Measurements from ENCODE around the gene NSMCE1.

Gene NSMCE1

GRCh38 chr16:27228621-27229501 is 39.7 kb downstream of the NSMCE1 start:
- DNase-seq, result no peak

GRCh38 chr16:27228045-27228444 is 40.5 kb downstream of the NSMCE1 start:
- no peak for DNase-seq

DNA sequence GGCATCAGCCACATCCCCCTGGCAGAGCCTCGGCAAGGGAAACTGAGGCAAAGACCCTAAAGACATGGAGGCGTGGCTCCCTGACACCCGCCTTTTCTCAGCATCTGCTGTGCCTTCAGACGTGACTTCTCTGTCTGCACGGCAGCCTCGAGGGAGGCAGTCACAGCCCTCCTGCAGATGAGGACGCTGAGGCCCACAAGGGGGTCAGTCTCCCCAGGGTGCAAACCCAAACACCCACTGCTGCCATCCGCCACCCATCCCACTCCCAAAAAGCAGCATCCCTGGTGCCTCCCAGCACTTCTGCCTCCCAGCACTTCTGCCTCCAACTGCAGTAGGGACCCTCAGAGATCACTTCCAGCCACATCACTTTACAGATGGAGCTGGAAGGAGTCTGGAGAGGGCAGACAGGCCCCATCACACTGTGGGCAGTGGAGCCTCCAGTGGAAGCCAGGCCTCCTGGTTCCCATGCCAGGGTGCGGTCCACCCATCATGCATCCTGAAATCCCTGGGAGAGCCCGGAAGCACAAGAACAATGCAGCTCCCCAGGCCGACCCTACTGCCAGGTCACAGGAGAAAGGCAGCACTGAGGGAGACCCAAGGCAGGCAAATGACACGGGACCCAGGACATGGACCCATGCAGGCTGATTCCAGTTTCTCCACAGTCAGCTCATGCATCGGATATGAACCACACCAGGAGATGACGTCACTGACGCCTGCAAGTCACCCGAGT is 41.4 kb downstream of the NSMCE1 start:
- DNase-seq, result no peak

DNA sequence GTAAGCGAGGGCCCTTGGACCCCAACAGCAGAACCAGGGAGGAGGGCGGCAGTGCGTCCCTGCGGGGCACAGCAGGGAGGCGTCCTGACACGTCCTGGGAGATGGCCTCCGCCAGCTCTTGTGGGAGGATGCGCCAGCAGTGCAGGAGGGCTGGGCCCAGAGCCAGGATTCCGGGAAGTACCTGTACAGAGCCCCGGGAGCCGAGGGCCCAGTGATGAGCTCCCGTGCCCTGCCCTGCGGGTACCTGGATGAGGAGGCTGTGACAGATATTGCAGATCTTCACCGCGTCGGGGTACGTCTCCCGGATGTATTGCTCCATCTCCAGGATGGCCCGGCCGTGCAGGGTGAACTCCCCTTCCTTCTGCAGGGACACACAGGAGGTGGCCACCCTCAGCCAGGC is 42.1 kb downstream of the NSMCE1 start:
- DNase-seq, result no peak

GRCh38 chr16:27225536-27226360 is 42.8 kb downstream of the NSMCE1 start:
- no peak for DNase-seq

- DNase-seq, result no peak
These were observed 43.8 kb downstream of the NSMCE1 start for GRCh38 chr16:27224741-27225300.

- no peak for DNase-seq
These were observed 44.3 kb downstream of the NSMCE1 start for GRCh38 chr16:27224271-27224737.

GRCh38 chr16:27223701-27224100 is 44.9 kb downstream of the NSMCE1 start:
- no peak for DNase-seq

- no peak for DNase-seq
These were observed 45.4 kb downstream of the NSMCE1 start for GRCh38 chr16:27223226-27223610.

DNA sequence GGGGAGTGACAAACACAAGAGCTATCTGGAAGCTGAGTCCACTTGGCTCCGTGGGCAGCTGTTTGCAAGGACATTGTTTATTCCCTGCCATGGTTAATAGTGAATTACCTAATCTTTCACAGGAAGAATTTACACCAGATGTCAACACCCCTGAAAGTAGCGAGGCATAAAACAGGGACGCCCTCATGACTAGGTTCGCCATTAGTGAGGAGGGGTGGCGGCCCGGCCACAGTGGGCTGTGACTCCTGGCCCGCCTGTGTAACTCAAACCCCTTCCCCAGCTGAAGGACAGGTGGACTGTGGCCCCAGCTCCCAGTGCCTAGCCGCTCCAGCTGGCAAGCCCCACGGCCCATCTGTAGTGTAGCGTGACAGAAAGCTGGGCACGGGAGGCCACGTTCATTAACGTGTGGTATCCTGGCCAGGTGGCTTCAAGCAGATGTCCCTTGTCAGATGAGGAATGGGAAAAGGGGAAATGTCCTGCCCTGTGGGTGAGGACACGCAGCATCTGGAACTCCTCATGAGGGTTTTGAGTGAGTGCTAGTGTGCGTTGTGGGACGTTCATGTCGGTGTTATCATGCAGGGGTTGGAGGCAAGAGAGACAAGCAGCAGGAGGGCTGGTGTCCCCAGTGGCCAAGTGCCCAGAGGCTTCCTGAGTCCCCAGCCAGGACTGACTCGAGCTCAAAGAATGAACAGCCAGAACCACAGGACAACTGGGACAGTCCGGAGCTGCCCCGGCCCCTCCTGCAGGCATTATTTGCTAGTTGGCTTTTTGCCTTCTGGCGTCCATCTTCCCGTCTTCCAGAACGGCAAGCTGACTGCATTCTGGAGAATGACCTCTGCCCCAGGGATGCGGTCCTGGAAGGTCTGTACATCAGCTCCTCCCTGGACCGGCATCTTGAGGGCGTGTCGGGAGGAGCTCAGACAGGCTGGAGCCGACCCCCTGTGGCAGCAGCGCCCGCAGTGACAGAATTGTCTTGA is 46.0 kb downstream of the NSMCE1 start:
- no peak for DNase-seq

DNA sequence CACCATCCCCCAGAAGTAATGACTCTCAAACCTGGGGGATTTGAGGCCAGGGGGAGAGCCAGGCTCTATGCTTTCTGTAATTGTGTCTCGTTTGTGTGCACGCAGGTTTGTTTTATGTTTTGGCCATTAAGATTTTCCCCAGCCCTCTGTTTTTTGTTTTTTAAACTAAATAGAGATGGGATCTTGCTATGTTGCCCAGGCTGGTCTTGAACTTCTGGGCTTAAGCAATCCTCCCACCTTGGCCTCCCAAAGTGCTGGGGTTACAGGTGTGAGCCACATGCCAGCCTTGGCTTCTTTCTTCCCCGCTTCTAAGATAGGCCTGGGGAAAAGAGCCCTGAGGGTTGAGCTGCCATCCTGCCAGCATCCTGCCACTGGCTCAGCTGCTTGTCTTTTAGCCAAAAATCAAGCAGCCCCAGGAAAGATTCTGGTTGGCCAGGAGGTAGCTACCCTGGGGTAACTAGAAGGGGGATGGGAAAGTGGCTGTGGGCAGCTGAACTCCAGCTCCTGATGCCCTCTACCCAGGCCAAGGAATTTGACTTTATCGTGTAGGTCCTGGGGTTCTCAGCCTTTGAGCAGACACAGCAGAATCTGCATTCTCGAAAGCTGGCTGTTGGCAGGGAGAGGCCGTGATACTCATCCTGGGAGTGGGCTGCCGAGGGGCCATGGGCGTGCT is 46.9 kb downstream of the NSMCE1 start:
- no peak for DNase-seq

DNA sequence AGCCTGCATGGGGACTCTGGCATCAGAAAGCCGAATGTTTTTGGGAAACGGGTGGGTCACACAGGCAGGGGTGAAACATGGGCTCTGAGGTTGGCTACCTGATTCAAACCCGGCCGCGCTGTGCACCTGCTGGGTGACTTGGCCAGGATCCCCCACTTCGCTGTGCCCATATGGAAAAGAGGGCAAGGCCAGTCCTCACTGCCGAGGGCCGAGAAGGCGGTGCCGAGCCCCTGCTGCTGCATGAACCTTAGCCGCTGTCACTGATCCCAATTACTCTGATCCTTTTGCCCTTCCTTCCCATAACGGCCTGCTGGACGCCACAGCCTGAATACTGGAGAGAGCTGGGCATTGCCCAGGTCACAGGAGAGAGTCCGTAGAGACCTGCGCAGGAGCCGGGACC is 47.6 kb downstream of the NSMCE1 start:
- no peak for DNase-seq

DNA sequence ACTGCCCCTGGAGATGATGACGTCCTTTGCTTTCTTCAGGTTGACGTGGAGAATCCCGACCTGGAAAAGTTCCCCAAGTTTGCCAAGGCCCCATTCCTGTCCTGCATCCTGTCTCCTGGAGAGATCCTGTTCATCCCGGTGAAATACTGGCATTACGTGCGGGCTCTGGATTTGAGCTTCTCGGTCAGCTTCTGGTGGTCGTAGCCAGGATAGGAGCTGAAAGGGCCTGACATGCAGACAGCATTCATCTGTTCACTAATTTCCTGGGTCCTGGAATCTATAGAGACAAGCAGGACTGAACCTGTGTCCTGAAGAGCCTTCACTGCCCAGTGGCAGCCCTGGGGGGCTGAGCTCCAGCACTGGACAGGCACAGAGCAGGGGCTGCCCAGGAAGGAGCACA is 48.0 kb downstream of the NSMCE1 start:
- no peak for DNase-seq

GRCh38 chr16:27220120-27220519 is 48.5 kb downstream of the NSMCE1 start:
- no peak for DNase-seq

- no peak for DNase-seq
These were observed 49.4 kb downstream of the NSMCE1 start for GRCh38 chr16:27219161-27219560.

- DNase-seq, result no peak
These were observed 49.8 kb downstream of the NSMCE1 start for GRCh38 chr16:27218756-27219155.

DNA sequence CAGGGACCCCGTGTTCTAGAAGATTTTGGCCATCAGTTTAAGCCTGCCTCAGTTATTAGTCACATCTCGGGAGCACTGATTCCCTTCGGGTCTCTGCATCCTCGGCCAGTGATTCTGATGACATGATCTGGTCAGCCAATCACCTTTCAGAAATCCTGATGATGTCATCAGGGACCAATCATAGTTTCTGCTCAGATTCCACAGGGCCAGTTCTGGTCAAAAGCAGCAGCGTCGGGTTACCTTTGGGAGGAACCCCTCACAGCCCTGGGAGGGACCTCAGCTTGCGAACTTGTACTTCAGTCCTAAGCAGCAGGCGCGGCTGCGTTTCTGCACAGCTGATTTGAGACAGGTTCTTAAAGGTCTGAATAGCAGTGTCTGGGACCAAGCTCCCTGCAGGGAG is 51.3 kb downstream of the NSMCE1 start:
- no peak for DNase-seq

GRCh38 chr16:27216297-27216885 is 52.2 kb downstream of the NSMCE1 start:
- no peak for DNase-seq

GRCh38 chr16:27215660-27216059 is 52.9 kb downstream of the NSMCE1 start:
- no peak for DNase-seq

GRCh38 chr16:27214084-27214961 is 54.2 kb downstream of the NSMCE1 start:
- no peak for DNase-seq

Measured in NCI-H1436 treated with DMSO at 0.1 percent for 48 hours (cell line).